ENCODE measurements around the gene RASAL1. TPM values are rescaled to one million over a fixed set of nuclear protein-coding genes. Genes with fewer than 3 reads are reported as not detected.

Gene RASAL1
- total RNA-seq, 1 experiment from 2014 or later: 16.0 TPM

GRCh38 chr12:113158439-113159203 lies 23.1 kb upstream of the RASAL1 start:
- no peaks in the 10 kb centered on the region for H3K27me3 ChIP-seq (ENCODE audit: insufficient read depth, low read length)
- no peaks in the 10 kb centered on the region for H3K9me2 ChIP-seq (ENCODE audit: insufficient read depth)
- DNase-seq (ENCODE audit: low read depth, low spot score) (no peak), ATAC-seq (no peak)
- CTCF ChIA-PET: no interaction called here
- no peak overlapping the region for H3K27ac ChIP-seq (ENCODE audit: low read depth, low read length)
- peaks cover 20 to 35% of the 10 kb centered on the region in 2 experiments; a peak in 3 of 4 replicates for H3K36me3 ChIP-seq (ENCODE audit: control insufficient read depth in 1 of 2, insufficient read depth in 2 of 2, low read length in 2 of 2)
- no peaks in the 10 kb centered on the region for H3K79me2 ChIP-seq (ENCODE audit: insufficient read depth, low read length)
- BruUV-seq (replicated peaks): TSS peak; percentile 62
- RAD21 ChIA-PET (ENCODE audit: low non-redundant PET in 1 of 2, low total read pairs in 2 of 2, uncharacterized antibody in 2 of 2, unreplicated experiment in 2 of 2): no interaction called here
- no peaks in the 10 kb centered on the region for H3K9me3 ChIP-seq (ENCODE audit: control insufficient read depth in 1 of 2, insufficient read depth in 1 of 2, low read depth in 1 of 2, low read length in 2 of 2)
- TF ChIP-seq POLR2AphosphoS5 (IDR thresholded peaks at IDR 0.05; ENCODE audit: low read depth, low read length): no peak
- no peak for TF ChIP-seq POLR2A (IDR thresholded peaks at IDR 0.05; ENCODE audit: borderline replicate concordance, extremely low read depth, insufficient read depth, insufficient read length)
- TF ChIP-seq EGR1 (IDR thresholded peaks at IDR 0.05; ENCODE audit: low read depth): no peak
- TF ChIP-seq JUND (IDR thresholded peaks at IDR 0.05): no peak
- no peak for TF ChIP-seq ZNF274 (IDR thresholded peaks at IDR 0.05; ENCODE audit: low read depth, low read length)
- no peak for TF ChIP-seq TCF7L2 (IDR thresholded peaks at IDR 0.05; ENCODE audit: borderline replicate concordance, extremely low read depth, insufficient read depth, insufficient read length)
- no peak for TF ChIP-seq FOSL1 (IDR thresholded peaks at IDR 0.05; ENCODE audit: low read depth)
- TF ChIP-seq CBX3 (IDR thresholded peaks at IDR 0.05; ENCODE audit: low read depth): no peak
- TF ChIP-seq MAX (IDR thresholded peaks at IDR 0.05): no peak
- no peak for TF ChIP-seq ATF3 (IDR thresholded peaks at IDR 0.05)
- no peak for TF ChIP-seq YY1 (IDR thresholded peaks at IDR 0.05; ENCODE audit: extremely low read depth, insufficient replicate concordance, low read depth, low read length)
- TF ChIP-seq ELF1 (IDR thresholded peaks at IDR 0.05; ENCODE audit: borderline replicate concordance, low read depth): no peak
- no peak for TF ChIP-seq CTCF (IDR thresholded peaks at IDR 0.05 in 2 of 3, conservative IDR thresholded peaks at IDR 0.05 in 1 of 3; ENCODE audit: borderline replicate concordance in 1 of 3, insufficient read depth in 1 of 3, low read depth in 2 of 3, low read length in 2 of 3)
- no peak for TF ChIP-seq RAD21 (IDR thresholded peaks at IDR 0.05; ENCODE audit: low read depth)
- TF ChIP-seq SRF (IDR thresholded peaks at IDR 0.05; ENCODE audit: low read depth): no peak
- no peak for TF ChIP-seq ZFX (IDR thresholded peaks at IDR 0.05)
- TF ChIP-seq EZH2 (IDR thresholded peaks at IDR 0.05): no peak
- TF ChIP-seq CEBPB (IDR thresholded peaks at IDR 0.05; ENCODE audit: low read depth): no peak
- no peak for TF ChIP-seq REST (IDR thresholded peaks at IDR 0.05; ENCODE audit: low read depth)
- TF ChIP-seq SP1 (IDR thresholded peaks at IDR 0.05; ENCODE audit: low read depth): no peak
- POLR2A ChIA-PET: no interaction called here
- H3K9ac ChIP-seq (ENCODE audit: low read length): no peak overlapping the region
- intact Hi-C loops (cut with micrococcal nuclease): no loop called here
- no peak overlapping the region for H3K4me2 ChIP-seq (ENCODE audit: low read length)
- H2AFZ ChIP-seq (ENCODE audit: low read depth, low read length, poor library complexity, severe bottlenecking): no peak overlapping the region
- no peak overlapping the region for H3K4me3 ChIP-seq (replicated peaks in 1 of 2; ENCODE audit: low read depth in 1 of 2, low read length in 2 of 2)
- peaks cover 4% of the 10 kb centered on the region; the same call in 1 of the 2 replicates for H4K20me1 ChIP-seq (ENCODE audit: insufficient read depth)
- peaks cover 1 to 12% of the 10 kb centered on the region in 2 experiments; a peak in 2 of 4 replicates for H3K4me1 ChIP-seq (ENCODE audit: control insufficient read depth in 1 of 2, insufficient read depth in 2 of 2, low read length in 2 of 2)
